Measurements from ENCODE around the gene DOCK2. TPM values are rescaled to one million over a fixed set of nuclear protein-coding genes. Genes with fewer than 3 reads are reported as not detected.

The DOCK2 gene
- total and polyA plus RNA-seq, 2 of the 8 experiments (the other 6 are each of a cell fraction or from before 2014, with no cell fraction given): 3.9 to 5.7 TPM

DNA sequence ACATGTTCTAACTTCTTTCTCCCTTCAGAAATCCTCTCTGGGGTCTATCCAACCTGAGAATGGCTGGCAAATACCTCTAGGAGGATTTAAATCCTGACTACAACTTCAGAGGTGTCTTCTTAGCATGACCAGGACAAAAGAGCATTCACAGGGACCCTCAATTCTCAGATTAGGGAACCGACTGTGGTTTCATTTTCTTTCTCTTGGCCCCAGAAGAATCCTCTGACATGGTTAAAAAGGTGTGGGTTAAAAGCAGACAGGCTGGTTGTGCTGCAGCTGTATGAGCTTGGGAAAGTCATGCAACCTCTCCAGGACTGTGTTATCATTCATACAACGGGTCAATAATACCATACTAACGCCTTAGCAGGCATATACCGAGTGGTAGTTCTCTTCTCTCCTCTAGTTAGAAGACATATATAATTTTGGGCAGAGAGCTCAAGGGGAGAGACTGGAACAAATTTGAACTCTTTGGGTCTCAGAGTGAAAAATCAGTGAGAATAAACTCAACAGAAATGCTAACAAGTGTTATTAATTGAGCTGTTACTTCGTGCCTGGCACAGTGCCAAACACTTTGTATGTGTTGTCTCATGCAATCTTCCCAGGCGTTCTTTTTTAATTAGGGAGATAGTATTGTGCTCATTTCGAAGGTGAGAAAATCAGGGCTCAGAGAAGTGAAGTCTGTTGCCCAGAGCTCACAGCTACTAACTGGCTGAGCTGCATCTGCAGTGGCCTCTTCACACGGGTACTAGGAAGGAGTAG, 308.0 kb downstream of the DOCK2 start:
- Histone ChIP-seq H4K20me1 (replicated peaks in 1 of 2; ENCODE audit: control insufficient read depth in 1 of 2, insufficient read depth in 2 of 2, low read length in 2 of 2) (no peaks in the 10 kb centered on the region), H4K5ac (ENCODE audit: insufficient read length, low read depth, low read length) (no peak overlapping the region), H3K4me2 (ENCODE audit: insufficient read depth in 1 of 2, low read depth in 2 of 2, low read length in 2 of 2) (no peak overlapping the region), H3K79me1 (ENCODE audit: low read depth, low read length) (no peaks in the 10 kb centered on the region), H4K91ac (replicated peaks; ENCODE audit: insufficient read length, low read length) (no peak overlapping the region), H4K8ac (ENCODE audit: extremely low read depth, insufficient read depth, low read length) (no peak overlapping the region), H3K14ac (ENCODE audit: insufficient read length) (no peak overlapping the region), H3K9ac (replicated peaks in 1 of 4; ENCODE audit: extremely low read depth in 1 of 4, low read depth in 3 of 4, low read length in 3 of 4) (no peak overlapping the region), H3K27me3 (replicated peaks in 1 of 4; ENCODE audit: control insufficient read depth in 3 of 4, extremely low read depth in 1 of 4, insufficient read depth in 3 of 4, low read length in 3 of 4) (no peaks in the 10 kb centered on the region), H3K23ac (ENCODE audit: insufficient read length) (no peak overlapping the region), H2AFZ (ENCODE audit: low read length) (peak overlapping the region; percentile 80; the same call in 1 of the 2 replicates), H3K79me2 (ENCODE audit: control insufficient read depth in 1 of 2, insufficient read depth in 2 of 2, low read length in 2 of 2) (no peaks in the 10 kb centered on the region), H2BK12ac (ENCODE audit: low read depth, low read length) (no peak overlapping the region), H3K36me3 (ENCODE audit: control insufficient read depth in 2 of 4, insufficient read depth in 4 of 4, low read length in 3 of 4) (no peaks in the 10 kb centered on the region), H3K56ac (replicated peaks; ENCODE audit: insufficient read length, low read depth, low read length) (no peak overlapping the region), H2AK5ac (ENCODE audit: low read depth, low read length) (peak overlapping the region; percentile 71; the same call in 1 of the 2 replicates), H3K4me3 (ENCODE audit: extremely low read depth in 1 of 4, insufficient read depth in 2 of 4, low read depth in 3 of 4, low read length in 4 of 4) (no peak overlapping the region), H2BK15ac (ENCODE audit: low read length) (no peak overlapping the region), H3K4ac (replicated peaks; ENCODE audit: insufficient read length, low read depth, low read length) (no peak overlapping the region), H3K27ac (ENCODE audit: low read depth, low read length) (no peak overlapping the region), H2BK5ac (ENCODE audit: low read depth, low read length) (no peak overlapping the region), H3K23me2 (ENCODE audit: low read depth, low read length) (no peaks in the 10 kb centered on the region; the same call in 1 of the 2 replicates), H2BK120ac (replicated peaks; ENCODE audit: low read depth, low read length) (no peak overlapping the region), H3K4me1 (replicated peaks in 1 of 4; ENCODE audit: control insufficient read depth in 3 of 4, insufficient read depth in 4 of 4, low read length in 3 of 4) (peaks cover 5 to 7% (median 5%) of the 10 kb centered on the region in 4 experiments; a peak in 6 of 7 replicates), H2BK20ac (ENCODE audit: low read length) (no peak overlapping the region), H3K18ac (ENCODE audit: extremely low read depth, low read length) (no peak overlapping the region), H3K9me3 (ENCODE audit: insufficient read depth in 2 of 2, low read depth in 1 of 2, low read length in 1 of 2) (no peaks in the 10 kb centered on the region)
- ChIA-PET POLR2A (ENCODE audit: partially characterized antibody) (no interaction called here), CTCF (ENCODE audit: partially characterized antibody) (interaction anchor here (1.1 to 1.3 kb wide), 4 partner anchors 22 to 126 kb away, joined by 4 to 6 read pairs (median 5); partner anchors contain the start of gene INSYN2B)
- no peak for TF ChIP-seq KDM4A (IDR thresholded peaks at IDR 0.05; ENCODE audit: low read depth, low read length, severe bottlenecking)
- no peak for TF ChIP-seq RXRA (IDR thresholded peaks at IDR 0.05; ENCODE audit: insufficient read depth, low read depth, low read length)
- no peak for TF ChIP-seq SP4 (IDR thresholded peaks at IDR 0.05; ENCODE audit: low read length)
- no peak for TF ChIP-seq CHD1 (IDR thresholded peaks at IDR 0.05; ENCODE audit: low read depth, low read length)
- no peak for TF ChIP-seq USF2 (IDR thresholded peaks at IDR 0.05; ENCODE audit: low read length)
- TF ChIP-seq ZNF274 (IDR thresholded peaks at IDR 0.05; ENCODE audit: borderline replicate concordance, extremely low read depth, low read length): no peak
- TF ChIP-seq POU5F1 (IDR thresholded peaks at IDR 0.05; ENCODE audit: low read depth, low read length): no peak
- no peak for TF ChIP-seq RNF2 (IDR thresholded peaks at IDR 0.05; ENCODE audit: borderline replicate concordance, low read depth, low read length, missing control alignments, poor library complexity, severe bottlenecking)
- no peak for TF ChIP-seq ASH2L (IDR thresholded peaks at IDR 0.05; ENCODE audit: low read length)
- TF ChIP-seq SUZ12 (IDR thresholded peaks at IDR 0.05; ENCODE audit: low read length): no peak
- no peak for TF ChIP-seq SP1 (IDR thresholded peaks at IDR 0.05; ENCODE audit: low read depth, low read length)
- no peak for TF ChIP-seq BCL11A (IDR thresholded peaks at IDR 0.05; ENCODE audit: low read depth in 2 of 2, low read length in 2 of 2)
- no peak for DNase-seq (ENCODE audit: low read depth in 1 of 2, low spot score in 2 of 2)
- 91% methylated on average over 8 of the region's 8 CpGs; no CpG with 5 or more reads in 1 of the 2 experiments for WGBS, 2 experiments (ENCODE audit: extremely low coverage in 1 of 2, insufficient coverage in 1 of 2, insufficient read length in 1 of 2, insufficient replicate concordance in 2 of 2, low coverage in 1 of 2, low lambda C conversion rate in 2 of 2, missing lambda C conversion rate in 1 of 2)
- FAIRE-seq: no peak
